Neural cell (in vitro differentiated cells): ENCODE data around the gene TPI1. TPM values are rescaled to one million over a fixed set of nuclear protein-coding genes. Genes with fewer than 3 reads are reported as not detected.

Experiments
- H2AFZ ChIP-seq: fragments of 200-600, 300-800 bp; sonication (generic), shearing (Covaris generic); 2 replicates; pipeline ENCODE4 v1.6.0; 2014; ENCODE audit warnings: low read depth, mild to moderate bottlenecking, antibody characterized with exemption, low read length, moderate library complexity
- H3F3A ChIP-seq: fragments of 200-600 bp; shearing (Covaris generic); 2 replicates; pipeline ENCODE4 v1.6.1; 2016; ENCODE audit warnings: mild to moderate bottlenecking, moderate library complexity, mixed read lengths, antibody characterized with exemption, low read length; ENCODE audit not compliant: insufficient read depth, poor library complexity, severe bottlenecking
- H3K27ac ChIP-seq: fragments of 200-600, 300-800 bp; sonication (generic), shearing (Covaris generic); 2 replicates; pipeline ENCODE4 v1.5.1; 2014; ENCODE audit warnings: mild to moderate bottlenecking, low read length, moderate library complexity
- H3K27me3 ChIP-seq: fragments of 300-800, 200-600 bp; sonication (generic), shearing (Covaris generic); 2 replicates; pipeline ENCODE4 v1.6.0; 2014; ENCODE audit warnings: mild to moderate bottlenecking, low read depth, low read length, moderate library complexity; ENCODE audit not compliant: insufficient read depth
- H3K36me3 ChIP-seq: fragments of 300-800, 200-600 bp; sonication (generic), shearing (Covaris generic); 2 replicates; pipeline ENCODE4 v1.5.1; 2014; ENCODE audit warnings: mild to moderate bottlenecking, antibody characterized with exemption, low read length, moderate library complexity; ENCODE audit not compliant: insufficient read depth
- H3K4me2 ChIP-seq: fragments of 300-800, 200-600 bp; sonication (generic), shearing (Covaris generic); 2 replicates; pipeline ENCODE4 v1.6.0; 2014; ENCODE audit warnings: mild to moderate bottlenecking, low read length
- H3K4me3 ChIP-seq: fragments of 300-800, 200-600 bp; sonication (generic), shearing (Covaris generic); 2 replicates; pipeline ENCODE4 v1.5.1; 2014; ENCODE audit warnings: mild to moderate bottlenecking, low read length, moderate library complexity
- H3K79me2 ChIP-seq: fragments of 200-600 bp; shearing (Covaris generic); replicated peaks from 2 replicates; pipeline ENCODE4 v1.6.0; 2014; ENCODE audit warnings: mild to moderate bottlenecking, low read length, moderate library complexity; ENCODE audit not compliant: insufficient read depth
- H3K9ac ChIP-seq: fragments of 300-800, 200-600 bp; sonication (generic), shearing (Covaris generic); 2 replicates; pipeline ENCODE4 v1.6.1; 2016; ENCODE audit warnings: mild to moderate bottlenecking, low read length, mixed read lengths
- H3K9me2 ChIP-seq: fragments of 200-600 bp; shearing (Covaris generic); 2 replicates; pipeline ENCODE4 v1.6.1; 2016; ENCODE audit warnings: mild to moderate bottlenecking, low read length, mixed read lengths; ENCODE audit not compliant: insufficient read depth
- H3K9me3 ChIP-seq: fragments of 200-600, 300-800 bp; sonication (generic), shearing (Covaris generic); 2 replicates; pipeline ENCODE4 v1.6.1; 2016; ENCODE audit warnings: mild to moderate bottlenecking, mixed run types, low read length, moderate library complexity, mixed read lengths
- H4K20me1 ChIP-seq: fragments of 200-600 bp; shearing (Covaris generic); 2 replicates; pipeline ENCODE4 v1.6.1; 2016; ENCODE audit warnings: mild to moderate bottlenecking, mixed run types; ENCODE audit not compliant: insufficient read depth
- CTCF ChIP-seq: fragments of 450-650 bp; IDR thresholded peaks from 2 replicates; pipeline ENCODE4 v1.5.1; 2014; ENCODE audit warnings: antibody characterized with exemption, mild to moderate bottlenecking, moderate library complexity; ENCODE audit not compliant: poor library complexity, severe bottlenecking
- EP300 ChIP-seq: fragments of 450-650 bp; conservative IDR thresholded peaks from 2 replicates; pipeline ENCODE4 v1.6.1; 2014; ENCODE audit warnings: antibody characterized with exemption, mild to moderate bottlenecking, moderate library complexity; ENCODE audit not compliant: poor library complexity, severe bottlenecking
- EZH2 ChIP-seq: fragments of 200-600, 300-800 bp; shearing (Covaris generic), sonication (generic); IDR thresholded peaks from 2 replicates; pipeline ENCODE4 v1.6.1; 2014; ENCODE audit warnings: antibody characterized with exemption, low read length, borderline replicate concordance, mild to moderate bottlenecking; ENCODE audit not compliant: insufficient read depth, poor library complexity, severe bottlenecking
- MXI1 ChIP-seq: fragments of 450-650 bp; conservative IDR thresholded peaks from 2 replicates; pipeline ENCODE4 v1.6.1; 2014; ENCODE audit warnings: antibody characterized with exemption, mild to moderate bottlenecking; ENCODE audit not compliant: poor library complexity, severe bottlenecking
- POLR2AphosphoS5 ChIP-seq: IDR thresholded peaks from 2 replicates; pipeline ENCODE4 v1.6.1; 2012
- RAD21 ChIP-seq: fragments of 450-650 bp; conservative IDR thresholded peaks from 2 replicates; pipeline ENCODE4 v1.6.1; 2014; ENCODE audit warnings: antibody characterized with exemption, mild to moderate bottlenecking, moderate library complexity
- REST ChIP-seq: IDR thresholded peaks from 2 replicates; pipeline ENCODE4 v1.6.1; 2012; ENCODE audit warnings: borderline replicate concordance
- SMC3 ChIP-seq: fragments of 450-650 bp; conservative IDR thresholded peaks from 2 replicates; pipeline ENCODE4 v1.6.1; 2014; ENCODE audit warnings: antibody characterized with exemption, mild to moderate bottlenecking, moderate library complexity; ENCODE audit not compliant: poor library complexity
- TAF1 ChIP-seq: IDR thresholded peaks from 2 replicates; pipeline ENCODE4 v1.6.1; 2012; ENCODE audit warnings: low read depth
- polyA plus RNA-seq: library from polyadenylated mRNA; depleted of rRNA; stranded (reverse); fragments of >200 nt; gene quantifications from 2 replicates; pipeline ENCODE4 v1.2.3, GENCODE V29; 2014

TPI1 gene
- polyA plus RNA-seq, 1 donor from 2014 or later: 288 TPM

- Histone ChIP-seq H3K36me3 (no peaks in the 10 kb centered on the region), H3K9me3 (no peaks in the 10 kb centered on the region), H4K20me1 (no peaks in the 10 kb centered on the region), H3K4me3 (peak overlapping the region; percentile 70), H3K4me2 (no peak overlapping the region), H3K9ac (peak overlapping the region; percentile 95), H3K9me2 (no peaks in the 10 kb centered on the region), H3K79me2 (peaks cover 30% of the 10 kb centered on the region), H2AFZ (no peak overlapping the region), H3K27me3 (no peaks in the 10 kb centered on the region), H3K27ac (peak overlapping the region; percentile 87), H3F3A (peaks cover 10% of the 10 kb centered on the region)
- TF ChIP-seq POLR2AphosphoS5: no peak
- TF ChIP-seq SMC3: no peak
- no peak for TF ChIP-seq REST
- no peak for TF ChIP-seq TAF1
Observed at GRCh38 chr12:6826125-6826733, 41.1 kb upstream of the TPI1 start.

GRCh38 chr12:6826734-6827436, 40.4 kb upstream of the TPI1 start:
- Histone ChIP-seq H3K4me2 (peak overlapping the region; percentile 36), H3K9me3 (no peaks in the 10 kb centered on the region), H3K36me3 (no peaks in the 10 kb centered on the region), H3K27me3 (no peaks in the 10 kb centered on the region), H3K9ac (peak overlapping the region; percentile 95), H3F3A (peaks cover 10% of the 10 kb centered on the region), H3K4me3 (peak overlapping the region; percentile 58), H3K27ac (peak overlapping the region; percentile 87), H4K20me1 (no peaks in the 10 kb centered on the region), H2AFZ (no peak overlapping the region), H3K79me2 (peaks cover 29% of the 10 kb centered on the region), H3K9me2 (no peaks in the 10 kb centered on the region)
- TF ChIP-seq SMC3 (peak; percentile 13), EZH2 (no peak)

GRCh38 chr12:6827437-6827911, 39.9 kb upstream of the TPI1 start:
- H3K79me2 ChIP-seq: peaks cover 23% of the 10 kb centered on the region
- no peaks in the 10 kb centered on the region for H3K9me2 ChIP-seq
- no peak for TF ChIP-seq RAD21
- TF ChIP-seq REST: no peak
- no peak for TF ChIP-seq EZH2
- no peak for TF ChIP-seq EP300
- TF ChIP-seq TAF1: no peak
- TF ChIP-seq POLR2AphosphoS5: no peak
- peak; percentile 66 for TF ChIP-seq MXI1
- TF ChIP-seq CTCF: no peak
- no peak for TF ChIP-seq SMC3
- H3K4me2 ChIP-seq: peak overlapping the region; percentile 36
- H3K4me3 ChIP-seq: peak overlapping the region; percentile 58
- no peaks in the 10 kb centered on the region for H4K20me1 ChIP-seq
- no peaks in the 10 kb centered on the region for H3K27me3 ChIP-seq
- H3K36me3 ChIP-seq: no peaks in the 10 kb centered on the region
- no peak overlapping the region for H2AFZ ChIP-seq
- H3K27ac ChIP-seq: peak overlapping the region; percentile 87
- H3K9ac ChIP-seq: peak overlapping the region; percentile 95
- no peaks in the 10 kb centered on the region for H3K9me3 ChIP-seq
- peaks cover 10% of the 10 kb centered on the region for H3F3A ChIP-seq
